Type B pancreatic cell (in vitro differentiated cells): ENCODE results near the gene DDI2. TPM values are rescaled to one million over a fixed set of nuclear protein-coding genes. Genes with fewer than 3 reads are reported as not detected.
"Not testable (repeated sequence)": the region's sequence is repeated elsewhere in the genome, so short reads cannot be mapped to it uniquely, and the experiment has no call there.

Experiments used
- DNase-seq: peaks from one replicate; pipeline ENCODE4 v3.0.0; 2021; ENCODE audit warnings: mixed read lengths; ENCODE audit not compliant: unreplicated experiment; ENCODE audit errors: extremely low spot score
- H3K27ac Mint-ChIP-seq: 2 replicates; pipeline ENCODE4 v1.8.0; 2021; ENCODE audit warnings: mild to moderate bottlenecking, mixed read lengths
- H3K27me3 Mint-ChIP-seq: 2 replicates; pipeline ENCODE4 v1.8.0; 2021; ENCODE audit warnings: mixed read lengths
- H3K36me3 Mint-ChIP-seq: 2 replicates; pipeline ENCODE4 v1.8.0; 2021; ENCODE audit warnings: mixed read lengths
- H3K4me1 Mint-ChIP-seq: one replicate; pipeline ENCODE4 v1.8.0; 2021; ENCODE audit warnings: mixed read lengths; ENCODE audit not compliant: unreplicated experiment
- H3K4me3 Mint-ChIP-seq: 2 replicates; pipeline ENCODE4 v1.8.0; 2021; ENCODE audit warnings: mild to moderate bottlenecking, mixed read lengths
- H3K9me3 Mint-ChIP-seq: 2 replicates; pipeline ENCODE4 v1.8.0; 2021; ENCODE audit warnings: mixed read lengths
- CTCF ChIP-seq: fragments of 200-600 bp; sonication (generic); conservative IDR thresholded peaks from 2 replicates; pipeline ENCODE4 v1.5.0; 2021; ENCODE audit warnings: antibody characterized with exemption, mild to moderate bottlenecking
- total RNA-seq: library from RNA; stranded (reverse); gene quantifications from 2 replicates; pipeline ENCODE4 v1.2.1, GENCODE V29; 2021; ENCODE audit warnings: low replicate concordance

DDI2 gene
- total RNA-seq, 1 donor from 2014 or later = 38.7 TPM

GRCh38 chr1:15603050-15603965 lies 13.9 kb upstream of the DDI2 start:
- no peaks in the 10 kb centered on the region for H3K9me3 Mint-ChIP-seq
- H3K4me3 Mint-ChIP-seq = peak overlapping the region; percentile 87
- no peaks in the 10 kb centered on the region for H3K36me3 Mint-ChIP-seq
- peaks cover 14% of the 10 kb centered on the region for H3K4me1 Mint-ChIP-seq
- H3K27ac Mint-ChIP-seq = peak overlapping the region; percentile 82
- TF ChIP-seq CTCF = no peak
- H3K27me3 Mint-ChIP-seq = no peaks in the 10 kb centered on the region
- peak; percentile 97 for DNase-seq

- Mint-ChIP-seq H3K4me1 (peaks cover 14% of the 10 kb centered on the region), H3K4me3 (peak overlapping the region; percentile 87), H3K27ac (peak overlapping the region; percentile 82)
- not testable (repeated sequence) for H3K36me3 Mint-ChIP-seq, H3K27me3 Mint-ChIP-seq, DNase-seq, H3K9me3 Mint-ChIP-seq
Measured at GRCh38 chr1:15603966-15604282, 13.3 kb upstream of the DDI2 start.

GRCh38 chr1:15604400-15604799 lies 12.9 kb upstream of the DDI2 start:
- H3K4me1 Mint-ChIP-seq = peaks cover 14% of the 10 kb centered on the region
- H3K27me3 Mint-ChIP-seq, H3K27ac Mint-ChIP-seq, DNase-seq, H3K9me3 Mint-ChIP-seq, H3K36me3 Mint-ChIP-seq: not testable (repeated sequence)
- H3K4me3 Mint-ChIP-seq = peak overlapping the region; percentile 87

GRCh38 chr1:15605398-15606383 lies 11.6 kb upstream of the DDI2 start:
- no peak for DNase-seq

GRCh38 chr1:15609631-15610030 lies 7.6 kb upstream of the DDI2 start:
- Mint-ChIP-seq H3K27ac (no peak overlapping the region), H3K4me1 (no peaks in the 10 kb centered on the region), H3K4me3 (no peak overlapping the region), H3K27me3 (no peaks in the 10 kb centered on the region), H3K9me3 (no peaks in the 10 kb centered on the region), H3K36me3 (no peaks in the 10 kb centered on the region)
- DNase-seq = no peak
- TF ChIP-seq CTCF = no peak

More at GRCh38 chr1:15605398-15606383, 11.6 kb upstream of the DDI2 start:
- H3K9me3 Mint-ChIP-seq = no peaks in the 10 kb centered on the region
- peak overlapping the region; percentile 36 for H3K4me3 Mint-ChIP-seq
- no peaks in the 10 kb centered on the region for H3K36me3 Mint-ChIP-seq
- H3K4me1 Mint-ChIP-seq = peaks cover 14% of the 10 kb centered on the region
- no peak overlapping the region for H3K27ac Mint-ChIP-seq
- H3K27me3 Mint-ChIP-seq = no peaks in the 10 kb centered on the region
- no peak for TF ChIP-seq CTCF

GRCh38 chr1:15610167-15610566 lies 7.1 kb upstream of the DDI2 start:
- no peaks in the 10 kb centered on the region for H3K4me1 Mint-ChIP-seq
- H3K9me3 Mint-ChIP-seq = no peaks in the 10 kb centered on the region
- DNase-seq = no peak
- no peaks in the 10 kb centered on the region for H3K36me3 Mint-ChIP-seq
- no peak overlapping the region for H3K4me3 Mint-ChIP-seq
- no peak for TF ChIP-seq CTCF
- no peaks in the 10 kb centered on the region for H3K27me3 Mint-ChIP-seq
- no peak overlapping the region for H3K27ac Mint-ChIP-seq
